ENCODE results near the gene CTTN.

The CTTN gene

GRCh38 chr11:70473873-70474690 is 75.8 kb downstream of the CTTN start:
- DNase-seq (ENCODE audit: low read depth in 1 of 2, low spot score in 1 of 2): no peak

- DNase-seq (ENCODE audit: low read depth in 1 of 2, low spot score in 1 of 2): no peak
Measured at GRCh38 chr11:70474710-70475109, 76.4 kb downstream of the CTTN start.

GRCh38 chr11:70476669-70477068 is 78.3 kb downstream of the CTTN start:
- no peak for DNase-seq (ENCODE audit: low read depth in 1 of 2, low spot score in 1 of 2)

- DNase-seq (ENCODE audit: low read depth in 1 of 2, low spot score in 1 of 2): no peak
Measured at GRCh38 chr11:70477176-70477575, 78.8 kb downstream of the CTTN start.

GRCh38 chr11:70477609-70478008 is 79.3 kb downstream of the CTTN start:
- DNase-seq (ENCODE audit: low read depth in 1 of 2, low spot score in 1 of 2): no peak

- no peak for DNase-seq (ENCODE audit: low read depth in 1 of 2, low spot score in 1 of 2)
Measured at GRCh38 chr11:70478166-70478890, 80.0 kb downstream of the CTTN start.

- DNase-seq (ENCODE audit: low read depth in 1 of 2, low spot score in 1 of 2): no peak
Measured at GRCh38 chr11:70480711-70481110, 82.4 kb downstream of the CTTN start.

- no peak for DNase-seq (ENCODE audit: low read depth in 1 of 2, low spot score in 1 of 2)
Measured at GRCh38 chr11:70481625-70482528, 83.5 kb downstream of the CTTN start.

- no peak for DNase-seq (ENCODE audit: low read depth in 1 of 2, low spot score in 1 of 2)
Measured at GRCh38 chr11:70482529-70482917, 84.2 kb downstream of the CTTN start.

GRCh38 chr11:70483077-70483861 is 84.9 kb downstream of the CTTN start:
- DNase-seq (ENCODE audit: low read depth in 1 of 2, low spot score in 1 of 2): no peak

- no peak for DNase-seq (ENCODE audit: low read depth in 1 of 2, low spot score in 1 of 2)
Measured at GRCh38 chr11:70483917-70484316, 85.6 kb downstream of the CTTN start.

- no peak for DNase-seq (ENCODE audit: low read depth in 1 of 2, low spot score in 1 of 2)
Measured at GRCh38 chr11:70485326-70486025, 87.1 kb downstream of the CTTN start.

GRCh38 chr11:70486026-70486415 is 87.7 kb downstream of the CTTN start:
- no peak for DNase-seq (ENCODE audit: low read depth in 1 of 2, low spot score in 1 of 2)
